Ishikawa (cell line): ENCODE results near the gene PADI1.

Experiments
- CEBPB ChIP-seq: IDR thresholded peaks from 2 replicates; pipeline ENCODE4 v1.6.1; 2012
- CREB1 ChIP-seq: IDR thresholded peaks from 2 replicates; pipeline ENCODE4 v1.6.1; 2012; ENCODE audit warnings: low read depth
- EGR1 ChIP-seq: IDR thresholded peaks from 2 replicates; pipeline ENCODE4 v1.6.1; 2012
- EP300 ChIP-seq: IDR thresholded peaks from 2 replicates; pipeline ENCODE4 v1.6.1; 2012; ENCODE audit warnings: borderline replicate concordance
- FOXM1 ChIP-seq: IDR thresholded peaks from 2 replicates; pipeline ENCODE4 v1.6.1; 2012; ENCODE audit warnings: low read depth, borderline replicate concordance
- NFIC ChIP-seq: IDR thresholded peaks from 2 replicates; pipeline ENCODE4 v1.6.1; 2012
- RAD21 ChIP-seq: IDR thresholded peaks from 2 replicates; pipeline ENCODE4 v1.6.1; 2012; ENCODE audit warnings: low read depth
- REST ChIP-seq: IDR thresholded peaks from 2 replicates; pipeline ENCODE4 v1.6.1; 2012; ENCODE audit warnings: low read depth, mild to moderate bottlenecking
- TAF1 ChIP-seq: IDR thresholded peaks from 2 replicates; pipeline ENCODE4 v1.6.1; 2012; ENCODE audit warnings: low read depth, mild to moderate bottlenecking
- TCF12 ChIP-seq: IDR thresholded peaks from 2 replicates; pipeline ENCODE4 v1.6.1; 2012; ENCODE audit warnings: low read depth
- TEAD4 ChIP-seq: IDR thresholded peaks from 2 replicates; pipeline ENCODE4 v1.6.1; 2012
- YY1 ChIP-seq: IDR thresholded peaks from 2 replicates; pipeline ENCODE4 v1.6.1; 2012; ENCODE audit warnings: low read depth
- ZBTB7A ChIP-seq: IDR thresholded peaks from 2 replicates; pipeline ENCODE4 v1.6.1; 2012; ENCODE audit warnings: low read depth
- TF ChIP-seq, protein P1 (sequence below): IDR thresholded peaks from 2 replicates; pipeline ENCODE4 v1.6.1; 2012
- TF ChIP-seq, protein P2 (sequence below): IDR thresholded peaks from 2 replicates; pipeline ENCODE4 v1.6.1; 2012

PADI1 gene

DNA sequence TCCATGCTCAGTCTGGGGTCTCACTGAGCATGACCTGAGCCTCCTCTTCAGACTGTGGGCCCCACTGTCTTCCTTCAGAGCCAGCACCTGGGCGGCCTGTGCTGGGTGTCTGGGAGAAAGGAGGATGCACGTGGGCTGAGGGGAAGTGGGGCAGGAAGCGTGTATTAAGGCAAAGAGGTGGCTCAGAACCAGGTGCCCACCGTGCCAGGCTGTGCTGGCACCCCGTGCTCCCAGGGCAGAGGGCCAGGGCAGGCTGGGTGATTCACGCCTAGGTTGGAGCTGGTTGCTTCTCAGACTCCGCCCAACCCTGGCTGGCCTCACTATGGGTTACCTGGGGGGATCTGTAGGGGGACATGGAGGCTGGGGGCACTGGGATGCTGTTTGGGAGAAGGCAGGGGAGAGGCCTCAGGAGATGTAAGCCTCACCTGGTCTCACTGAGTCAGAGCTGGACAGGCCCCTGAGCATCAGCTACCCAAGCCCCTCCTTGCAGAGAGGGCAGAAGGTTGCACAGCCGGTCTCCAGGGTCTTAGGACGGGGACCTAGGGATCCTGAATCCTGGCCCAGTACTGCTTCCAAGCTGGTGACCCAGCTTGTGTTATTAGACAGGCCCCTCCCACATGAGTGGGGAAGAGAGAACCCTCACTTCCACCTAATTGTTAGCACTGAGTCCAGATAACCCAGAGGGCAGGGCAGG lies 18.6 kb upstream of the PADI1 start:
- TF ChIP-seq YY1: no peak
- no peak for TF ChIP-seq NFIC
- TF ChIP-seq FOXM1: no peak
- no peak for TF ChIP-seq CEBPB
- TF ChIP-seq TCF12: no peak
- TF ChIP-seq, protein P1, sequence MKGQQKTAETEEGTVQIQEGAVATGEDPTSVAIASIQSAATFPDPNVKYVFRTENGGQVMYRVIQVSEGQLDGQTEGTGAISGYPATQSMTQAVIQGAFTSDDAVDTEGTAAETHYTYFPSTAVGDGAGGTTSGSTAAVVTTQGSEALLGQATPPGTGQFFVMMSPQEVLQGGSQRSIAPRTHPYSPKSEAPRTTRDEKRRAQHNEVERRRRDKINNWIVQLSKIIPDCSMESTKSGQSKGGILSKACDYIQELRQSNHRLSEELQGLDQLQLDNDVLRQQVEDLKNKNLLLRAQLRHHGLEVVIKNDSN: no peak
- TF ChIP-seq CREB1: no peak
- no peak for TF ChIP-seq TAF1
- TF ChIP-seq ZBTB7A: no peak
- TF ChIP-seq RAD21: no peak

DNA sequence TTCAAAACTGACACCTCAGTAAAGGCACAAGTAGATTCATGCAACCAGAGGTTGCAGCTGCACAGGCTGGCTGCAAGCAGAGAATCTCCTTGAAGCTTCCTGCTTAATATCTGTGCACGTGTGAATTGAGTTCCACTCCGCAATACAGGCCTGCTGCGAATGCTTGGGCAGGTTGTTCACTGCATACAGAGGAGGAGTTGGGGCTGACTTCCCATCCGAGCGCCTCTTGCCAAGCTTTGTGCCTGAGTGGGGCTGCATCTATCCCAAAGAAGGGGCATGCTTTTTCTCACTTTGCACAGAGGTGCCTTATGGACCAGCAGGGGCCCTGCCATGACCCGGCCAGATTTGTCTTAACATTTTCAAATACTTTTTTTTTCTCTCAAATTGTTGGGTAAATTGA lies 17.9 kb upstream of the PADI1 start:
- no peak for TF ChIP-seq REST
- no peak for TF ChIP-seq TEAD4
- TF ChIP-seq EP300: no peak
- TF ChIP-seq YY1: no peak
- no peak for TF ChIP-seq EGR1
- TF ChIP-seq, protein P1: no peak
- TF ChIP-seq FOXM1: no peak
- TF ChIP-seq TAF1: no peak

DNA sequence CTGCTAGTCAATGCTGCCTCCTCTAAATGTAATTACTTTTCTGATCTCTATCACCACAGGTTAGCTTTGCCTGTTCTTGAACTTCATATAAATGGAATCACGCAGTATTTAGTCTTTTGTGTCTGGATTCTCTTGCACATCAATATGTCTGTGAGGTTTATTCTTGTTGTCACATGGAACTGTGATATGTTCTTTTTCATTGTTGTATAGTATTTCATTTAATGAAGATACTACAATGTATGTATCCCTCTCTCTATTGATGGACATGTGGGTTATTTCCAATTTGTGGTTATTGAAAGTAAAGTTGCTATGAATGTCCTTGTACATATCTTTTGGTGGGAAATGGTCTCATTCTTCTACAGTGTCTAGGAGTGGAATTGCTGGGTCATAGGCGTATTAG lies 16.7 kb upstream of the PADI1 start:
- TF ChIP-seq, protein P2, sequence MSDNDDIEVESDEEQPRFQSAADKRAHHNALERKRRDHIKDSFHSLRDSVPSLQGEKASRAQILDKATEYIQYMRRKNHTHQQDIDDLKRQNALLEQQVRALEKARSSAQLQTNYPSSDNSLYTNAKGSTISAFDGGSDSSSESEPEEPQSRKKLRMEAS: no peak
- TF ChIP-seq REST: no peak
- no peak for TF ChIP-seq TEAD4
- TF ChIP-seq EGR1: no peak
- TF ChIP-seq TCF12: no peak
- TF ChIP-seq ZBTB7A: no peak
- no peak for TF ChIP-seq CREB1
- TF ChIP-seq FOXM1: no peak
- no peak for TF ChIP-seq NFIC
- TF ChIP-seq EP300: no peak
- TF ChIP-seq, protein P1: no peak
- TF ChIP-seq RAD21: no peak
- TF ChIP-seq TAF1: no peak
- TF ChIP-seq YY1: no peak

DNA sequence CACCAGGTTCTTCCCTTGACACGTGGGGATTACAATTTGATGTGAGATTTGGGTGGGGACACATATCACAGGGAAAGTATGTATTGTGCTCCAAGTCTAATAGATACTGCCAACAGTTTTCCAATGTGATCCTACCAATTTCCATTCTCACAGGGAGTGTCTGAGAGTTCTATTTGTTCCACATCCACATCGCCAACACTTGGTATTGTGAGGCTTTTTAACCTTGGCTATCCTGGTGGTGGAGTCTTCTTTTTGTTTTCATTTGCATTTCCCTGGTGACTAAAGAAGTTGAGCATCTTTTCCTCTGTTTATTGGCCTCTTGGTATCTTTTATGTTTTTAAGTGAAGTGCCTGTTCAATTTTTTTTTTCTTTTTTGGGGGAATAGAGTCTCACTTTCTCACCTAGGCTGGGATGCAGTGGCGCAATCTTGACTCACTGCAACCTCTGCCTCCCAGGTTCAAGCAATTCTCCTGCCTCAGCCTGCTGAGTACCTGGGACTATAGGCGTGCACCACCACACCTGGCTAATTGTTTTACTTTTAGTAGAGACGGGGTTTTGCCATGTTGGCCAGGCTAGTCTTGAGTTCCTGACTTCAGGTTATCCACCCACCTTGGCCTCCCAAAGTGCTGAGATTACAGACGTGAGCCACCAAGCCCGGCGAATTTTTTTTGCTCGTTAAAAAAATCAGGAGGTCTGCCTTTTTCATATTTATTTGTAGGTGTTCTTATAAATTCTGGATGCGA lies 15.9 kb upstream of the PADI1 start:
- TF ChIP-seq FOXM1: no peak
- no peak for TF ChIP-seq NFIC
- no peak for TF ChIP-seq EP300
- TF ChIP-seq EGR1: no peak
- TF ChIP-seq TEAD4: no peak
- no peak for TF ChIP-seq TAF1
- TF ChIP-seq, protein P1: no peak
- TF ChIP-seq, protein P2: no peak
- TF ChIP-seq ZBTB7A: no peak
- no peak for TF ChIP-seq CEBPB
- no peak for TF ChIP-seq REST
- no peak for TF ChIP-seq YY1
- no peak for TF ChIP-seq TCF12
- TF ChIP-seq CREB1: no peak
- no peak for TF ChIP-seq RAD21
